D721Med (cell line): ENCODE results near the gene LPGAT1.

Experiments used
- DNase-seq: peaks from one replicate; pipeline ENCODE4 v3.0.0; 2011; ENCODE audit warnings: low spot score; ENCODE audit not compliant: insufficient read length
- FAIRE-seq: peaks from 2 replicates; lab custom pipeline; 2011; peaks lifted over from hg19 to GRCh38; lab: Jason Lieb, UNC
- TF ChIP-seq, protein P1 (sequence below): IDR thresholded peaks from 2 replicates; pipeline ENCODE4 v1.5.1; 2012; ENCODE audit warnings: mild to moderate bottlenecking, control low read depth; ENCODE audit not compliant: insufficient read depth; ENCODE audit errors: missing control alignments

LPGAT1 gene

DNA sequence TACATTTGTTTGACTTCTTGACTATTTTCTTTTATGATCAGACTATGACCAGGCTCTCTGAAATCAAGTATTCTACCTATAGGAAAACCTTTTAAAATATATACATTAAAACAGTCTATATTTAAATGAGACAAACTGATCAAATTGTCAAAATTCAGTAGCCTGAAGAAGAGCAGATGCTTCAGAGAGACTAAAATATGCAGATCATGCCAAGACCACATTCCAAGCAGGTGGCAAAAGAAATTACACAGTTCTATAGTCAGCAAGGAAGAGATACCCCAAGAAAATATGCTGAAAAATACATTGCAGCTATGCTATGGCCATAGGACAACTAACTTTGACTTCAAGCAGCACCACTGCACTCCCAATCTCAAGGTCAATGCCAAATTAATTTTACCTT lies 3.5 kb downstream of the LPGAT1 start:
- FAIRE-seq: no peak
- TF ChIP-seq, protein P1, sequence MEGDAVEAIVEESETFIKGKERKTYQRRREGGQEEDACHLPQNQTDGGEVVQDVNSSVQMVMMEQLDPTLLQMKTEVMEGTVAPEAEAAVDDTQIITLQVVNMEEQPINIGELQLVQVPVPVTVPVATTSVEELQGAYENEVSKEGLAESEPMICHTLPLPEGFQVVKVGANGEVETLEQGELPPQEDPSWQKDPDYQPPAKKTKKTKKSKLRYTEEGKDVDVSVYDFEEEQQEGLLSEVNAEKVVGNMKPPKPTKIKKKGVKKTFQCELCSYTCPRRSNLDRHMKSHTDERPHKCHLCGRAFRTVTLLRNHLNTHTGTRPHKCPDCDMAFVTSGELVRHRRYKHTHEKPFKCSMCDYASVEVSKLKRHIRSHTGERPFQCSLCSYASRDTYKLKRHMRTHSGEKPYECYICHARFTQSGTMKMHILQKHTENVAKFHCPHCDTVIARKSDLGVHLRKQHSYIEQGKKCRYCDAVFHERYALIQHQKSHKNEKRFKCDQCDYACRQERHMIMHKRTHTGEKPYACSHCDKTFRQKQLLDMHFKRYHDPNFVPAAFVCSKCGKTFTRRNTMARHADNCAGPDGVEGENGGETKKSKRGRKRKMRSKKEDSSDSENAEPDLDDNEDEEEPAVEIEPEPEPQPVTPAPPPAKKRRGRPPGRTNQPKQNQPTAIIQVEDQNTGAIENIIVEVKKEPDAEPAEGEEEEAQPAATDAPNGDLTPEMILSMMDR: no peak
- DNase-seq: no peak

DNA sequence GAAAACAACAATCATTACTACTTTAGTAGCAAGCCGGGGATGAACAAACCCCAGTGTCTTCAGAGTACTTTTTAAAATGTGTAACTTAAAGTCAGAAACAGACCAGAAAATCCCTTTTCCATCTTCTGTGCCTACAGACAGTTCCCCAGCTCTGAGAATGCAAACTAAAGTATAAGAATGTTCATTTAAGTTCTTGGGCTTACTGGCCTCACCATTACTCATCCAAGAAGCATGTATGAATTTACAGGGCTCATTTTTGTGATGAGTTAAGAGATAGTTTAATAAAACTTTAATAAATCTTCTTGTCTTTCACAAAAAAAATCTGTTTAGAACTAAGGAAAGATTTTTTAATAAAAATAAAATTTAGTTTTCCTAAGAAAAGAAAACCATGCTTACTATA lies 4.6 kb downstream of the LPGAT1 start:
- no peak for DNase-seq
- no peak for FAIRE-seq
- TF ChIP-seq, protein P1: no peak

DNA sequence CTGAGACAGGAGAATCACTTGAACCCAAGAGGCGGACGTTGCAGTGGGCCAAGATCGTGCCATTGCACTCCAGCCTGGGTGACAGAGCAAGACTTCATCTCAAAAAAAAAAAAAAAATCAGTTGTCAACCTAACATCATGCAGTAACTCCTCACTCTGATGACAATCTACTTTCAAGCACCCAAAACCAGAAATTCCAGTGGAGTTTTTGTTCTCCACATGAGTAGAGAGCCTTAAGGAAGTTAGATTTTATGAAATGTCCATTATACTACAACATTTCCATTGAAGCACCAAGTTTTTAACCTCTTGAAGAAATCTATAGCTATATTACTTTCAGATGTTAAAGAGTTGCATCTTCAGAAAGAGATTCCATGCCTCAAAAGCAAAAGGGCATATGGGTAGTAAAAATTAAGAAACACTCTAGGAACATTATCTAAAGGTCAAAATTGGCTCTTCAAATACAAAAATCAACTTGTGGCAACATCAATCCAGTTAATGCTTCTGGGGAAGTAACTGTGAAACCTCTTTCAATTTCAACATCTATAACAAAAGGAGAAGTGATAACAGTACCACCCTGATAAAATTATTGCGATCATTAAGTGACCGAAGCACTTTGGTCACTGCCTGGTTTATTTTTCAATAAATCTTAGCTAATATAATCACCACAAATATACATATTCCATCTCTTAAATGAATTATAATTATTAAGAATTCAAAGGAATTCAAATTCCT lies 7.7 kb downstream of the LPGAT1 start:
- DNase-seq: no peak
- TF ChIP-seq, protein P1: no peak
- FAIRE-seq: no peak

DNA sequence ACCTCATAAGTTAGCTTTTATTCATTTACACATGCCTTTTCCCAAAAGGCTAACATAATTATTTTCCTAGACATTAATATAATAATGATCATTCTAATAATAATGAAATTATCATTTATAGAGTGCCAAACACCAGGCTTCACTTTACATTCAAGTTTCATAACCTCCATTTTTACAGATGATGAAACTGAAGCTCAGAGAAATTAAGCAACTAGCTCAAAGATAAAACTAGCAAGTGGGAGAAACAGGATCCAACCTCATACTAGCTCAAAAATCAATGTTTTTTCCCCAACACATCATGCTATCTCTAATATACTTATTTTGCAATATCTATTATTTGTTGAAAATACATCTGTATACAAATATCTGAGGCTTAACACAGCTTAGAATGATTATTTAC lies 14.0 kb downstream of the LPGAT1 start:
- no peak for DNase-seq
- peak; percentile 51 for FAIRE-seq
- TF ChIP-seq, protein P1: no peak

DNA sequence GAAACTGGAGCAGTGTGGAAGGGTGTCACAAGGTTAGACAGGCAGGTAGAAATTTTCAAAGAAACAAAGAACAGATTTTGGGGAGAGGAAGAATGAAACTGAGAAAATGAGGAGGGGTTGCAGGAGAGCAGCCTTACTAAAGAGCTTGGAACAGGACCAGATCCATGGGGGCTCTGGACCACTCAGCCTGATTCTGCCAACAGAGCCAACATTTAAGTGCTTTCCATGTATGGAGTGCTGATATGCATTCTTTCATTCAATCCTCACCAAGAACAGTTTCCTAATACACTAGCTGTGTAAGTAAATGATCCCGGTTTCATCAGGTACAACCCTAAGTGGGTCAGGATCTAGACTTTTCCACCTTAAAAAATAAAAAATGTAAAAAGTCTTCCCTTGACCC lies 16.2 kb downstream of the LPGAT1 start:
- TF ChIP-seq, protein P1: no peak
- DNase-seq (no peak), FAIRE-seq (peak; percentile 84)

DNA sequence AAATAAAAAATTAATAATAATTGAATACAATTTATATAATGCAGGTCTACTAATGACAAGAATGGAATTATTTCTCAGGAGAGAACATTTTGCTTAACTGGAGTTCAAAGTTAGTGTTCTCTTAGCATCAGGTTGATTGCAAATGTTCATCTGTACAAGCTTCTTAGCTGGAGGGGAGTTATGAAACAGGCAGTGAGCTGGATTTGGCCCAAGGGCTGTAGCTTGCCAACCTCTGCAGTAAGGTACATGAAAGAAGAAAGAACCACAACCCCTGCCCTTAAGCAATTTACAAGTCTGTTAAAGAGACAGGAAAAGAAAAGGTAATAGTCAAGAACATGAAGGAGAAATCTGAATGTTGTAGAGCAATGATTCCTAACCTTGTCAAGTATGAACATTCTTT lies 17.0 kb downstream of the LPGAT1 start:
- FAIRE-seq: no peak
- TF ChIP-seq, protein P1: no peak
- no peak for DNase-seq

DNA sequence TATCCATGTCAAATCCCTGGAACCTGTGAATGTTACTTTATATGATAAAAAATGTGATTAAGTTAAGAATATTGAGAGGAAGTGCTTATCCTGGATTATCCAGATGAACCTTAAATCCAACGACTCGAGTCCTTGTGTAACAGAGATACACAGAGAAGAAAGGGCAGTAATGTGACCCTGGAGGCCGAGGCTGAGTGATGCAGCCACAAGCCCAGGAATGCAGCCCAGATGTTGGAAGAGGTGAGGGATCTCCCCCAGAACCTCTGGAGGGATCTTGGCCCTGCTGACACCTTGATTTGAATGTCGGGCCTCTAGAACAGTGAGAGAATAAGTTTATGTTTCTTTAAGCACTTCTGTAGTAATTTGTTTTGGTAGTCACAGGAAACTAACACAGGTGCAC lies 18.0 kb downstream of the LPGAT1 start:
- DNase-seq: no peak
- FAIRE-seq: peak; percentile 80
- TF ChIP-seq, protein P1: no peak
